Caco-2 (cell line): ENCODE data around the gene SMIM13. TPM values are rescaled to one million over a fixed set of nuclear protein-coding genes. Genes with fewer than 3 reads are reported as not detected.

Experiments
- BruUV-seq: library from RNA; stranded (reverse); fragments of 400-500 nt; replicated peaks from 2 replicates; lab custom pipeline; 2021; lab: Mats Ljungman, UMichigan
- CTCF ChIA-PET: fragments of 300-600 bp; sonication (Branson Sonifier 250); formaldehyde crosslinking; loops from one replicate; lab custom pipeline; 2022; ENCODE audit warnings: antibody characterized with exemption; lab: Charles Lee
- POLR2A ChIA-PET: fragments of 300-600 bp; sonication (Branson Sonifier 250); formaldehyde crosslinking; loops from one replicate; lab custom pipeline; 2022; ENCODE audit warnings: antibody characterized with exemption; lab: Charles Lee
- DNase-seq, 2 experiments: peaks; one replicate each; pipeline versions ENCODE4 v3.0.0 to v3.0.0-alpha.2; 2020 to 2022
- H3K27me3 ChIP-seq: replicated peaks from 2 replicates; pipeline ENCODE4 v1.6.0; 2011; ENCODE audit warnings: low read length; ENCODE audit not compliant: control insufficient read depth, insufficient read depth
- H3K36me3 ChIP-seq: 2 replicates; pipeline ENCODE4 v1.5.1; 2011; ENCODE audit warnings: low read length; ENCODE audit not compliant: control insufficient read depth, insufficient read depth
- H3K4me1 ChIP-seq: fragments of 250-450 bp; sonication (Bioruptor Pico); 2 replicates; pipeline ENCODE4 v1.5.1; 2020; ENCODE audit warnings: mild to moderate bottlenecking
- H3K4me3 ChIP-seq: 2 replicates; pipeline ENCODE4 v1.5.1; 2011; ENCODE audit warnings: low read depth, mild to moderate bottlenecking, control low read depth, low read length
- H3K9me3 ChIP-seq: fragments of 250-450 bp; sonication (Bioruptor Pico); 2 replicates; pipeline ENCODE4 v1.5.1; 2020; ENCODE audit warnings: mild to moderate bottlenecking, moderate library complexity
- H3K27ac Mint-ChIP-seq: one replicate; pipeline ENCODE4 v1.8.0; 2022; ENCODE audit warnings: mixed read lengths; ENCODE audit not compliant: unreplicated experiment
- H3K27me3 Mint-ChIP-seq: one replicate; pipeline ENCODE4 v1.8.0; 2022; ENCODE audit warnings: mixed read lengths; ENCODE audit not compliant: insufficient read depth, unreplicated experiment
- H3K36me3 Mint-ChIP-seq: one replicate; pipeline ENCODE4 v1.8.0; 2022; ENCODE audit warnings: mild to moderate bottlenecking, mixed read lengths; ENCODE audit not compliant: insufficient read depth, unreplicated experiment
- H3K4me1 Mint-ChIP-seq: one replicate; pipeline ENCODE4 v1.8.0; 2022; ENCODE audit warnings: low read depth, mixed read lengths; ENCODE audit not compliant: unreplicated experiment
- H3K4me3 Mint-ChIP-seq: one replicate; pipeline ENCODE4 v1.8.0; 2022; ENCODE audit warnings: mild to moderate bottlenecking, moderate library complexity, mixed read lengths; ENCODE audit not compliant: unreplicated experiment
- H3K9me3 Mint-ChIP-seq: one replicate; pipeline ENCODE4 v1.8.0; 2022; ENCODE audit warnings: mixed read lengths; ENCODE audit not compliant: unreplicated experiment
- intact Hi-C: fragments of 100-400 bp; cut with micrococcal nuclease; formaldehyde crosslinking; loops from one replicate; pipeline ENCODE4 v1.10.0; 2022; ENCODE audit not compliant: unreplicated experiment
- total RNA-seq: library from RNA; stranded (reverse); gene quantifications from 2 replicates; pipeline ENCODE4 v1.2.3, GENCODE V29; 2022
- TF ChIP-seq, protein P1 (sequence below), 2 experiments: fragments of 200-600 bp in 1 of 2; IDR thresholded peaks; 1 replicate in 1 of 2; 2 replicates in 1 of 2; pipeline versions ENCODE4 v1.5.1 to v1.8.0; 2011 to 2022; ENCODE audit warnings: antibody characterized with exemption in 1 of 2, control low read depth in 1 of 2, inconsistent platforms in 1 of 2, low read depth in 1 of 2, low read length in 1 of 2, mild to moderate bottlenecking in 1 of 2, moderate library complexity in 1 of 2; ENCODE audit not compliant: insufficient read depth in 1 of 2, severe bottlenecking in 1 of 2, unreplicated experiment in 1 of 2

SMIM13 gene
- total RNA-seq, 1 experiment from 2014 or later, result 18.8 TPM

DNA sequence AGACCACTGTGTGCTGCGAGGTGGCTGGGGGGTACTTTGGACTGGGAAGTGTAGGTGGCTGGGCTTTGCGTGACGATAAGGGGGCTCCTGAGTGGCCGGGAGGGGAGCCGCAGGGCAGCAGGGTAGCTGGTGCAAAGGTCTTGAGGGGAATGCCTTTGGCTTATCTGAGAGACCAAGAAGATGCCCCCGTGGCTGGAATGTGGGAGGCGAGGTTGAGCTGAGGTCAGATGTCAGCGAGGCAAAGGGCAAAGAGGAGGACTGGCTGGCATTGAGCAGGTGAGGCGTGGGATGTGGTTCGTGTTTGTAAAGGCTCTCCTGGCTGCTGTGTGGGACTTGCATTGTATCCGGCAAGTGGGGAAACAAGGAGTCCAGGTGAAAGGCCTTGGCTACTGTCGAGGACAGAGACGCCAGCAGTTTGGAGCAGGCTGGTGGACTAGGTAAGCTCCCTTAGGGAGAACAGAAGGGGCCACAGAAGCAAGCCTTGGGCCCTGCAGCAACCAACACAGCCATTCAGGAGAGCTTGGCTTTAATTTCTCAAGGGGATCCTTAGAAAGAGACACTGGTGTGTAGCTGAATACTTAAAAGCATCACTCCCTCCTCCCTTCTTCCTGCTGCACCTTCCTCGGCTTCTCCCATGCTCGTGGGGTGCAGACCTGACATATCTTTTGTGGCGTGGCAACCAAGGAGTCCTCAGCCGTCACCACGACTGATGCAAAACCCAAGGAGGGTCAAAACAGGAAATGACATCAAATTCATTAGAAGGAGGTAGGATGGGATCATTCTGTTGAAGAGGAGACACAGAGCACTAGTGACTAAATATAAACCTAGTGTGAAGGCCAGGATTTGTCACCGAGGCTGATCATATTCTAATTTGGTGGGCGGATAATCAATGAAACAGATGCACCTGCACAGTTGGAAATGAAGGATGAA is 71.3 kb downstream of the SMIM13 start:
- Mint-ChIP-seq H3K9me3 (no peaks in the 10 kb centered on the region), H3K27ac (peak overlapping the region; percentile 27), H3K36me3 (no peaks in the 10 kb centered on the region), H3K4me3 (no peak overlapping the region), H3K27me3 (no peaks in the 10 kb centered on the region), H3K4me1 (peaks cover 19% of the 10 kb centered on the region)
- ChIA-PET POLR2A (no interaction called here), CTCF (no interaction called here)
- H3K4me1 ChIP-seq, result peaks cover 20% of the 10 kb centered on the region
- intact Hi-C loops, result no loop called here
- H3K4me3 ChIP-seq, result no peak overlapping the region
- H3K9me3 ChIP-seq, result no peaks in the 10 kb centered on the region
- H3K27me3 ChIP-seq, result no peaks in the 10 kb centered on the region
- H3K36me3 ChIP-seq, result no peaks in the 10 kb centered on the region
- no TSS peak for BruUV-seq
- DNase-seq, result peak in 1 of 2 experiments; percentile 59
- TF ChIP-seq, protein P1, sequence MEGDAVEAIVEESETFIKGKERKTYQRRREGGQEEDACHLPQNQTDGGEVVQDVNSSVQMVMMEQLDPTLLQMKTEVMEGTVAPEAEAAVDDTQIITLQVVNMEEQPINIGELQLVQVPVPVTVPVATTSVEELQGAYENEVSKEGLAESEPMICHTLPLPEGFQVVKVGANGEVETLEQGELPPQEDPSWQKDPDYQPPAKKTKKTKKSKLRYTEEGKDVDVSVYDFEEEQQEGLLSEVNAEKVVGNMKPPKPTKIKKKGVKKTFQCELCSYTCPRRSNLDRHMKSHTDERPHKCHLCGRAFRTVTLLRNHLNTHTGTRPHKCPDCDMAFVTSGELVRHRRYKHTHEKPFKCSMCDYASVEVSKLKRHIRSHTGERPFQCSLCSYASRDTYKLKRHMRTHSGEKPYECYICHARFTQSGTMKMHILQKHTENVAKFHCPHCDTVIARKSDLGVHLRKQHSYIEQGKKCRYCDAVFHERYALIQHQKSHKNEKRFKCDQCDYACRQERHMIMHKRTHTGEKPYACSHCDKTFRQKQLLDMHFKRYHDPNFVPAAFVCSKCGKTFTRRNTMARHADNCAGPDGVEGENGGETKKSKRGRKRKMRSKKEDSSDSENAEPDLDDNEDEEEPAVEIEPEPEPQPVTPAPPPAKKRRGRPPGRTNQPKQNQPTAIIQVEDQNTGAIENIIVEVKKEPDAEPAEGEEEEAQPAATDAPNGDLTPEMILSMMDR (IDR thresholded peaks at IDR 0.05; ENCODE audit: insufficient read depth in 1 of 2, low read depth in 1 of 2, low read length in 1 of 2, severe bottlenecking in 1 of 2, unreplicated experiment in 1 of 2), result no peak

DNA sequence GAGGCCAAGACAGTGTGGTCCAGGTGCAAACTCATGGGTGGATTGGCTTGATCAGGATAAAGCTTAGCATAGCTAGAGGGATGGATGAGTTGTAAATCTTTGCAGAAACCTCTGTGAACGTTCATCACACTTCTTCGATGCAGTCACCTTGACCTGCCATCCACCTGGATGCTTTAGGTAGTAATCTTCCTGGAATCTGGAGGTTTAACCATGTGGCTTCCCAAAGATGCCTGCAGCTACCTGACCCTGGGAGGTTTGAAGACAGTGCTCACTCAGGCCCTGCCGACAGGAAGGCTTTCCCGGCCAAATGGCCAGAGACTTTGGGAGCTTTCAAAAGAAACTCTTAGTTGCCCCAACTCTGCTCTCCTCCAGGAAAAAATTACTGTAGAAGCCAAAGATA is 73.3 kb downstream of the SMIM13 start:
- Mint-ChIP-seq H3K27me3 (no peaks in the 10 kb centered on the region), H3K27ac (no peak overlapping the region), H3K4me1 (peaks cover 14% of the 10 kb centered on the region), H3K9me3 (no peaks in the 10 kb centered on the region), H3K4me3 (no peak overlapping the region), H3K36me3 (no peaks in the 10 kb centered on the region)
- intact Hi-C loops, result no loop called here
- no peaks in the 10 kb centered on the region for H3K36me3 ChIP-seq
- no peak for DNase-seq
- TF ChIP-seq, protein P1 (IDR thresholded peaks at IDR 0.05; ENCODE audit: insufficient read depth in 1 of 2, low read depth in 1 of 2, low read length in 1 of 2, severe bottlenecking in 1 of 2, unreplicated experiment in 1 of 2), result no peak
- no peak overlapping the region for H3K4me3 ChIP-seq
- H3K9me3 ChIP-seq, result no peaks in the 10 kb centered on the region
- H3K27me3 ChIP-seq, result no peaks in the 10 kb centered on the region
- H3K4me1 ChIP-seq, result peaks cover 20% of the 10 kb centered on the region
- ChIA-PET CTCF (interaction anchor here (0.6 kb wide), 1 partner anchor 754 kb away, joined by 5 read pairs; no protein-coding TSS in a partner anchor), POLR2A (no interaction called here)
- no TSS peak for BruUV-seq

DNA sequence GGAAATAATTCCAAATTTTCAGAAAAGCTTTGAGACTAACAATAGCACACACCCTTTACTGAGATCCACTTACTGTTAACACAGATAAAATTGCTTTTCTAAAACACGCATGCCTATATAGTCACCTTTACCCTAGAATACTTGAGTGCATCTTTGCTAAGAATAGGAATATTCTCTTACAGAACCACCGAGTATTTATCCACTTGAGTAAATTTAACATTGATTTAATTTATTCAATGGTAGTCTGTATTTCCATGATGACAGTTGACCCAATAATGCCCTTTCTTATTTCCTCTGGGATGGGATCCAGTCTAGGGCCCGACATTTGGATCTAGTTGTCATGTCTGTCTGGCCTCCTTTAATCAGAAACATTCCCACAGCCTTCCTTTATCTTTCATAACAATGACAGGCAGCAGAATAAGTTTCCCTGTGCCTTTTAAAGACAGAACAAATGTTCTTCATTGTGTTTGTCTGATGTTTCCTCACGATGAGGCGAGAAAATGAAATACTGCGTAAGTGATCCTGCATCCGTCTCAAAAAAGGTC is 74.5 kb downstream of the SMIM13 start:
- no TSS peak for BruUV-seq
- H3K4me3 Mint-ChIP-seq, result no peak overlapping the region
- no peaks in the 10 kb centered on the region for H3K36me3 Mint-ChIP-seq
- intact Hi-C loops, result no loop called here
- H3K27ac Mint-ChIP-seq, result no peak overlapping the region
- H3K4me1 ChIP-seq, result peaks cover 20% of the 10 kb centered on the region
- no peaks in the 10 kb centered on the region for H3K9me3 ChIP-seq
- no peaks in the 10 kb centered on the region for H3K27me3 ChIP-seq
- TF ChIP-seq, protein P1 (IDR thresholded peaks at IDR 0.05; ENCODE audit: insufficient read depth in 1 of 2, low read depth in 1 of 2, low read length in 1 of 2, severe bottlenecking in 1 of 2, unreplicated experiment in 1 of 2), result no peak
- H3K36me3 ChIP-seq, result no peaks in the 10 kb centered on the region
- H3K27me3 Mint-ChIP-seq, result no peaks in the 10 kb centered on the region
- DNase-seq, result no peak
- H3K4me3 ChIP-seq, result no peak overlapping the region
- CTCF ChIA-PET, result no interaction called here
- POLR2A ChIA-PET, result no interaction called here
- peaks cover 13% of the 10 kb centered on the region for H3K4me1 Mint-ChIP-seq
- H3K9me3 Mint-ChIP-seq, result no peaks in the 10 kb centered on the region
